PC-9 (cell line): Measurements from ENCODE around the gene IFNLR1.

Experiments used
- CTCF ChIP-seq: fragments of 200-600 bp; sonication (generic); conservative IDR thresholded peaks from 2 replicates; pipeline ENCODE4 v1.6.1; 2017; ENCODE audit warnings: mixed run types, antibody characterized with exemption, mild to moderate bottlenecking, moderate library complexity
- EZH2 ChIP-seq: fragments of 200-600 bp; sonication (generic); IDR thresholded peaks from 2 replicates; pipeline ENCODE4 v1.8.0; 2017; ENCODE audit warnings: antibody characterized with exemption, low read depth

- TF ChIP-seq CTCF, result no peak
- TF ChIP-seq EZH2, result no peak
Measured at GRCh38 chr1:24141311-24141997, 45.6 kb downstream of the IFNLR1 start.
